OCI-LY3 (cell line): ENCODE data around the gene IAH1.

Source experiments
- H2AFZ ChIP-seq: fragments of 200-600, 300-600 bp; shearing (Covaris generic); 2 replicates; pipeline ENCODE4 v1.6.0; 2014; ENCODE audit warnings: antibody characterized with exemption, low read depth, low read length
- H3K27ac ChIP-seq: fragments of 200-600, 300-600 bp; sonication (generic); 2 replicates; pipeline ENCODE4 v1.5.1; 2014; ENCODE audit warnings: mild to moderate bottlenecking, low read length, moderate library complexity, mixed read lengths
- H3K27me3 ChIP-seq: fragments of 200-600, 300-600 bp; sonication (generic); 2 replicates; pipeline ENCODE4 v1.6.1; 2014; ENCODE audit warnings: low read depth, low read length, mixed read lengths
- H3K36me3 ChIP-seq: fragments of 200-600, 300-600 bp; sonication (generic); replicated peaks from 2 replicates; pipeline ENCODE3; 2014; ENCODE audit warnings: low read depth, low read length, mixed read lengths
- H3K4me1 ChIP-seq: fragments of 300-600, 200-600 bp; sonication (generic); 2 replicates; pipeline ENCODE4 v1.6.1; 2014; ENCODE audit warnings: low read length, mixed read lengths
- H3K4me2 ChIP-seq: fragments of 200-600, 300-600 bp; sonication (generic); 2 replicates; pipeline ENCODE4 v1.6.1; 2014; ENCODE audit warnings: low read length, mixed read lengths
- H3K4me3 ChIP-seq: fragments of 300-600, 200-600 bp; sonication (generic); 2 replicates; pipeline ENCODE4 v1.5.1; 2014; ENCODE audit warnings: antibody characterized with exemption, mild to moderate bottlenecking, low read length, moderate library complexity
- H3K79me2 ChIP-seq: fragments of 300-600, 200-600 bp; shearing (Covaris generic); 2 replicates; pipeline ENCODE4 v1.6.1; 2014; ENCODE audit warnings: mild to moderate bottlenecking, low read length, mixed read lengths
- H3K9ac ChIP-seq: fragments of 300-600, 200-600 bp; shearing (Covaris generic); 2 replicates; pipeline ENCODE4 v1.6.0; 2014; ENCODE audit warnings: mild to moderate bottlenecking, low read length, moderate library complexity
- H3K9me3 ChIP-seq: fragments of 200-600, 300-600 bp; shearing (Covaris generic); 2 replicates; pipeline ENCODE4 v1.6.1; 2014; ENCODE audit warnings: low read length, mixed read lengths; ENCODE audit not compliant: insufficient read depth
- H4K20me1 ChIP-seq: fragments of 200-600, 300-600 bp; sonication (generic); 2 replicates; pipeline ENCODE4 v1.6.1; 2016; ENCODE audit warnings: low read length, mixed read lengths; ENCODE audit not compliant: insufficient read depth
- EZH2phosphoT487 ChIP-seq: fragments of 200-600 bp; shearing (Covaris generic); IDR thresholded peaks from 2 replicates; pipeline ENCODE4 v1.6.1; 2018; ENCODE audit warnings: antibody characterized with exemption, mixed run types, low read depth
- TF ChIP-seq, protein P1 (sequence below): fragments of 200-600, 300-600 bp; sonication (generic); IDR thresholded peaks from 2 replicates; pipeline ENCODE4 v1.5.1; 2014; ENCODE audit warnings: antibody characterized with exemption, low read length, low read depth

The IAH1 gene

GRCh38 chr2:9525266-9525665 is 50.9 kb downstream of the IAH1 start:
- Histone ChIP-seq H3K79me2 (no peaks in the 10 kb centered on the region), H3K4me2 (no peak overlapping the region), H3K27ac (no peak overlapping the region), H3K36me3 (peaks cover 7% of the 10 kb centered on the region), H2AFZ (no peak overlapping the region), H3K9ac (no peak overlapping the region), H3K4me3 (no peak overlapping the region), H4K20me1 (no peaks in the 10 kb centered on the region), H3K4me1 (no peaks in the 10 kb centered on the region), H3K9me3 (no peaks in the 10 kb centered on the region), H3K27me3 (no peaks in the 10 kb centered on the region)
- no peak for TF ChIP-seq EZH2phosphoT487
- TF ChIP-seq, protein P1, sequence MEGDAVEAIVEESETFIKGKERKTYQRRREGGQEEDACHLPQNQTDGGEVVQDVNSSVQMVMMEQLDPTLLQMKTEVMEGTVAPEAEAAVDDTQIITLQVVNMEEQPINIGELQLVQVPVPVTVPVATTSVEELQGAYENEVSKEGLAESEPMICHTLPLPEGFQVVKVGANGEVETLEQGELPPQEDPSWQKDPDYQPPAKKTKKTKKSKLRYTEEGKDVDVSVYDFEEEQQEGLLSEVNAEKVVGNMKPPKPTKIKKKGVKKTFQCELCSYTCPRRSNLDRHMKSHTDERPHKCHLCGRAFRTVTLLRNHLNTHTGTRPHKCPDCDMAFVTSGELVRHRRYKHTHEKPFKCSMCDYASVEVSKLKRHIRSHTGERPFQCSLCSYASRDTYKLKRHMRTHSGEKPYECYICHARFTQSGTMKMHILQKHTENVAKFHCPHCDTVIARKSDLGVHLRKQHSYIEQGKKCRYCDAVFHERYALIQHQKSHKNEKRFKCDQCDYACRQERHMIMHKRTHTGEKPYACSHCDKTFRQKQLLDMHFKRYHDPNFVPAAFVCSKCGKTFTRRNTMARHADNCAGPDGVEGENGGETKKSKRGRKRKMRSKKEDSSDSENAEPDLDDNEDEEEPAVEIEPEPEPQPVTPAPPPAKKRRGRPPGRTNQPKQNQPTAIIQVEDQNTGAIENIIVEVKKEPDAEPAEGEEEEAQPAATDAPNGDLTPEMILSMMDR: no peak

DNA sequence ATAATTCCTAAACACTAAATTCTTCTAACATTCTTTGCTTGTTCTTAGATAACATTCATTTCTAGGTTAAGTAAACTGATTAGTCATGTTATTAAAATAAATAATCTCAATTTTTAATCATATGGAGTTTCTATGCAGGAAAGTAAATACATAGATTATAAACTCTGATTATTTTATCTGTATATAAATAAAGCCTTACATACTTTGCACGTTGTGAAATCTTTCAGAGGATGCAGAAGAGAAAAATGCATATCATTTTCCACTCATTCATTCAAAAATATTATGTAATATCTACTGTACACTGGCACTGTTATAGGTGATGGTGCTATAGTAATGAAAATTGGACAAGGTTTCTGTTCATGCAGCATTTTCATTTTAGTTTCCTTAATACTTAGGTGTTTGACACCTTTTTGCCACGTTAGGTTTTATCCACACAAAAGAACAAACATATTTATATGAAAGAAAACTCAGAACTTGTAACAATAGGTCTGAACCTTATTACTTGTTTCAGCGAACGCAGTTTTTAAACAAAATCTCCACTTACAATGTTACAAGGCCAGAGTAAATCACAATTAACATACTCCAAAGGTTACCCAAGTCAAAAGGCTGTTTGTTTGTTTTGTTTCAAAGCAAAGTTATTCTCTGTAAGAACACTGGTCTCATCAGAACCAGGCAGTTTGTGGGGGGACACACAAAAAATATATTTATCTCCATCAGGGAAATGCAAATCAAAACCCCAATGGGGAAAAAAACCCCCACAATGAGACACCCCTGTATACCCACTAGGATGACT is 53.8 kb downstream of the IAH1 start:
- no peak overlapping the region for H3K4me2 ChIP-seq
- no peak overlapping the region for H3K27ac ChIP-seq
- H3K4me1 ChIP-seq: no peaks in the 10 kb centered on the region
- no peaks in the 10 kb centered on the region for H3K79me2 ChIP-seq
- H3K9ac ChIP-seq: no peak overlapping the region
- no peaks in the 10 kb centered on the region for H3K9me3 ChIP-seq
- no peaks in the 10 kb centered on the region for H3K27me3 ChIP-seq
- peaks cover 4% of the 10 kb centered on the region for H3K36me3 ChIP-seq
- TF ChIP-seq EZH2phosphoT487: no peak
- TF ChIP-seq, protein P1: no peak
- no peak overlapping the region for H2AFZ ChIP-seq
- no peak overlapping the region for H3K4me3 ChIP-seq
- H4K20me1 ChIP-seq: no peaks in the 10 kb centered on the region

- peaks cover 10% of the 10 kb centered on the region for H3K4me1 ChIP-seq
- peaks cover 8% of the 10 kb centered on the region for H3K36me3 ChIP-seq
- TF ChIP-seq, protein P1: no peak
- no peak for TF ChIP-seq EZH2phosphoT487
- H3K4me3 ChIP-seq: no peak overlapping the region
- no peaks in the 10 kb centered on the region for H3K79me2 ChIP-seq
- H3K27ac ChIP-seq: no peak overlapping the region
- H3K9me3 ChIP-seq: no peaks in the 10 kb centered on the region
- no peak overlapping the region for H2AFZ ChIP-seq
- no peaks in the 10 kb centered on the region for H3K27me3 ChIP-seq
- no peak overlapping the region for H3K9ac ChIP-seq
- no peak overlapping the region for H3K4me2 ChIP-seq
- no peaks in the 10 kb centered on the region for H4K20me1 ChIP-seq
These were observed 58.1 kb downstream of the IAH1 start for GRCh38 chr2:9532421-9532820.

GRCh38 chr2:9533663-9534062 is 59.3 kb downstream of the IAH1 start:
- Histone ChIP-seq H3K36me3 (peaks cover 9% of the 10 kb centered on the region), H3K79me2 (no peaks in the 10 kb centered on the region), H4K20me1 (no peaks in the 10 kb centered on the region)

More at GRCh38 chr2:9533663-9534062, 59.3 kb downstream of the IAH1 start:
- Histone ChIP-seq H2AFZ (no peak overlapping the region), H3K9me3 (no peaks in the 10 kb centered on the region), H3K27ac (no peak overlapping the region), H3K9ac (no peak overlapping the region), H3K4me1 (peaks cover 18% of the 10 kb centered on the region), H3K4me3 (no peak overlapping the region), H3K4me2 (no peak overlapping the region), H3K27me3 (no peaks in the 10 kb centered on the region)
- TF ChIP-seq EZH2phosphoT487: no peak
- TF ChIP-seq, protein P1: no peak
